AG04449 (cell line): ENCODE data around the gene RPL38.

Source experiments
- CTCF ChIA-PET: fragments of 350-600 bp; formaldehyde crosslinking; extraction: SDS; loops from one replicate; lab custom pipeline; 2021; ENCODE audit warnings: antibody characterized with exemption; lab: Yijun Ruan, JAX
- POLR2A ChIA-PET: fragments of 400-600, 350-600 bp; formaldehyde crosslinking; extraction: SDS; loops from one replicate; lab custom pipeline; 2020; ENCODE audit warnings: antibody characterized with exemption, inconsistent platforms; lab: Yijun Ruan, JAX
- DNase-seq: peaks from one replicate; pipeline ENCODE4 v3.0.0-alpha.2; 2010; ENCODE audit warnings: low read depth, low spot score
- H3K4me3 ChIP-seq: 2 replicates; pipeline ENCODE4 v1.5.1; 2011; ENCODE audit warnings: low read depth, mild to moderate bottlenecking, control low read depth, low read length
- CTCF ChIP-seq: IDR thresholded peaks from one replicate; pipeline ENCODE4 v1.5.1; 2011; ENCODE audit warnings: mild to moderate bottlenecking, moderate library complexity, low read length, control low read depth, inconsistent platforms; ENCODE audit not compliant: insufficient read depth; ENCODE audit errors: missing control alignments

The RPL38 gene

GRCh38 chr17:74244548-74244947, 41.1 kb downstream of the RPL38 start:
- H3K4me3 ChIP-seq: no peak overlapping the region
- no peak for TF ChIP-seq CTCF
- no peak for DNase-seq
- ChIA-PET POLR2A (no interaction called here), CTCF (no interaction called here)

GRCh38 chr17:74245145-74245831, 41.8 kb downstream of the RPL38 start:
- TF ChIP-seq CTCF: no peak
- DNase-seq: no peak
- CTCF ChIA-PET: no interaction called here
- POLR2A ChIA-PET: no interaction called here
- H3K4me3 ChIP-seq: no peak overlapping the region

- DNase-seq: no peak
- CTCF ChIA-PET: no interaction called here
- POLR2A ChIA-PET: interaction anchor here (0.6 kb wide), 1 partner anchor 1172 kb away, joined by 4 read pairs; no protein-coding TSS in a partner anchor
- no peak for TF ChIP-seq CTCF
- H3K4me3 ChIP-seq: no peak overlapping the region
These were observed 42.4 kb downstream of the RPL38 start for GRCh38 chr17:74245871-74246270.

GRCh38 chr17:74249590-74250270, 46.3 kb downstream of the RPL38 start:
- TF ChIP-seq CTCF: no peak
- CTCF ChIA-PET: no interaction called here
- H3K4me3 ChIP-seq: no peak overlapping the region
- DNase-seq: no peak
- POLR2A ChIA-PET: no interaction called here

GRCh38 chr17:74250324-74250995, 47.0 kb downstream of the RPL38 start:
- TF ChIP-seq CTCF: no peak
- DNase-seq: no peak
- no peak overlapping the region for H3K4me3 ChIP-seq
- ChIA-PET POLR2A (no interaction called here), CTCF (no interaction called here)

- ChIA-PET POLR2A (no interaction called here), CTCF (no interaction called here)
These were observed 47.6 kb downstream of the RPL38 start for GRCh38 chr17:74251051-74251450.

More at GRCh38 chr17:74251051-74251450, 47.6 kb downstream of the RPL38 start:
- DNase-seq: no peak
- TF ChIP-seq CTCF: no peak
- no peak overlapping the region for H3K4me3 ChIP-seq
